Peyer's patch (tissue), 4 donors: Measurements from ENCODE around the gene SRRM2. TPM values are rescaled to one million over a fixed set of nuclear protein-coding genes. Genes with fewer than 3 reads are reported as not detected.

Experiments used
- DNase-seq, 3 donors: peaks; one replicate each; pipeline ENCODE4 v3.0.0-alpha.2; 2017 to 2019
- H3K27ac ChIP-seq, 4 donors: fragments of 200-600 bp; sonication (generic); one replicate each; pipeline ENCODE4 v1.5.1; 2016 to 2019
- H3K27me3 ChIP-seq, 2 donors: fragments of 200-600 bp; sonication (generic); one replicate each; pipeline ENCODE4 v1.5.1; 2019
- H3K36me3 ChIP-seq, 3 donors: fragments of 200-600 bp; sonication (generic); one replicate each; pipeline ENCODE4 v1.5.1; 2016 to 2019
- H3K4me1 ChIP-seq, 4 donors: fragments of 200-600 bp; sonication (generic); one replicate each; pipeline ENCODE4 v1.5.1; 2016 to 2019
- H3K4me3 ChIP-seq, 4 donors: fragments of 200-600 bp; sonication (generic); 1 replicate in 3 of 4; 2 replicates in 1 of 4; pipeline ENCODE4 v1.5.1; 2016 to 2019; ENCODE audit warnings: mild to moderate bottlenecking in 1 of 4
- H3K9me3 ChIP-seq, 4 donors: fragments of 200-600 bp; sonication (generic); one replicate each; pipeline ENCODE4 v1.5.1; 2016 to 2019; ENCODE audit warnings: mild to moderate bottlenecking in 1 of 4
- POLR2A ChIP-seq, 2 donors: fragments of 450-650 bp; IDR thresholded peaks; one replicate each; pipeline ENCODE4 v1.5.1; 2017; ENCODE audit warnings: antibody characterized with exemption in 2 of 2, mild to moderate bottlenecking in 2 of 2, moderate library complexity in 2 of 2
- total RNA-seq, 4 donors: library from RNA; depleted of rRNA; stranded (reverse); fragments of >200 nt; gene quantifications; one replicate each; pipeline ENCODE4 v1.1.0, GENCODE V29; 2016
- TF ChIP-seq, protein P1 (sequence below), 6 experiments: fragments of 450-650 bp in 4 of 6; fragments of 200-600 bp in 2 of 6; sonication (generic) in 1 of 6; IDR thresholded peaks; one replicate each; pipeline ENCODE4 v1.5.1; 2017 to 2019; ENCODE audit warnings: antibody characterized with exemption in 6 of 6, mild to moderate bottlenecking in 3 of 6, moderate library complexity in 1 of 6

Gene SRRM2
- total RNA-seq, 4 donors from 2014 or later: 683 to 3,742 (median 1,673) TPM

DNA sequence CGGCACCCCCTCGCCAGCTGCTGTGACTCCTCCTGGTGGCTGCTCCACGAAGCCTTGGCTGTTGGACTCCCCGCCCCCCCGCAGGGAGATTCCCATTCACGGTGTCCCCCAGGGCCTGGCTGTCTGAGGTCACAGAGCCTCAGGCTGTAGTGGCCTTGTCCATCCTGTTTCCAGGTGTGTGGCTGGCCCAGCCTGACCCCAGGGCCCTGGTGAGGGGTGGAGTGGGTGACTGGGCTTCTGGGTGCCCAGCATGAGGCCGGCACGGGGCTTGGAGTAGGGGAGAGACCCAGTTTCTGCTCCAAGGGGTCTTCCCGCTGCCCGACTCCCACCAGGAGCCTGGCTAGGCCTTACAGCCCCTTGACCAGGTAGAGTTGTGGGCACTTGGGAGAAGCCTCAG is 42.9 kb upstream of the SRRM2 start:
- no peaks in the 10 kb centered on the region for H3K4me1 ChIP-seq
- peaks cover 0 to 55% (median 0%) of the 10 kb centered on the region in 3 donors for H3K36me3 ChIP-seq
- TF ChIP-seq, protein P1, sequence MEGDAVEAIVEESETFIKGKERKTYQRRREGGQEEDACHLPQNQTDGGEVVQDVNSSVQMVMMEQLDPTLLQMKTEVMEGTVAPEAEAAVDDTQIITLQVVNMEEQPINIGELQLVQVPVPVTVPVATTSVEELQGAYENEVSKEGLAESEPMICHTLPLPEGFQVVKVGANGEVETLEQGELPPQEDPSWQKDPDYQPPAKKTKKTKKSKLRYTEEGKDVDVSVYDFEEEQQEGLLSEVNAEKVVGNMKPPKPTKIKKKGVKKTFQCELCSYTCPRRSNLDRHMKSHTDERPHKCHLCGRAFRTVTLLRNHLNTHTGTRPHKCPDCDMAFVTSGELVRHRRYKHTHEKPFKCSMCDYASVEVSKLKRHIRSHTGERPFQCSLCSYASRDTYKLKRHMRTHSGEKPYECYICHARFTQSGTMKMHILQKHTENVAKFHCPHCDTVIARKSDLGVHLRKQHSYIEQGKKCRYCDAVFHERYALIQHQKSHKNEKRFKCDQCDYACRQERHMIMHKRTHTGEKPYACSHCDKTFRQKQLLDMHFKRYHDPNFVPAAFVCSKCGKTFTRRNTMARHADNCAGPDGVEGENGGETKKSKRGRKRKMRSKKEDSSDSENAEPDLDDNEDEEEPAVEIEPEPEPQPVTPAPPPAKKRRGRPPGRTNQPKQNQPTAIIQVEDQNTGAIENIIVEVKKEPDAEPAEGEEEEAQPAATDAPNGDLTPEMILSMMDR (IDR thresholded peaks at IDR 0.05): no peak
- no peak for TF ChIP-seq POLR2A (IDR thresholded peaks at IDR 0.05)
- no peak overlapping the region for H3K4me3 ChIP-seq
- no peak overlapping the region for H3K27ac ChIP-seq
- H3K27me3 ChIP-seq: no peaks in the 10 kb centered on the region
- H3K9me3 ChIP-seq: no peaks in the 10 kb centered on the region
- DNase-seq: no peak

DNA sequence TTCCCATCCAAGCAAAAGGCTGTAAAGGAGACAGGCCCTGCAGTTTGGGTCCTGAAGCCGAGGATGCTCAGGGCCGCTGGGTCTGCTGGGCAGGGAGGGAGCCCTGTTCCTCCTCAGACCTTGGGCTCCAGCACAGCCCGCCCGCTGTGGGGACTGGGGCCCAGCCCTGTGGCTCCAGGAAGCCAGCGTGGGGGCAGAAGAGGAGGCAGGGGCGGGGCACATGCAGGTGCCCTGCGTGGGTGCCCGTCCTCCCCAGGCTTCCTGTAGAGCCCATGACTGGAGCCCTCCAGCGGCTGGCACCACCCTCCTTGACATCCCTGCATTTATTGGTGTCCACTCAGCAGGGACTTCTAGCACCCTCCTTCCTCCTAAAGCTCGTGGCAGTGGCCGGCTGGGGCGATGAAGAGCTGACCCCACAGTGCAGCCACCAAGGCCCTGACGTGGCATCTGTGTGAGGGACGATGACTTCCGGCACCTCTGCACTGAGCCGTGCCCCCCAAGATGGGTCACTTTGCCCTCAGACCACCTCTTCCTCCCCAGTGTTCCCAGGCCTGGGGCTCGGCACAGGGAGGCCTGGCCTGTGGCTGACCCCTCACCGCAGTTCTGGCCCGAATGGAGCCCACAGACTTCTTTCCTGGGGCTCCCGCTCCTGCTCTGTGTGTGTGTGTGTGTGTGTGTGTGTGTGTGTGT is 42.3 kb upstream of the SRRM2 start:
- Histone ChIP-seq H3K27ac (no peak overlapping the region), H3K36me3 (peaks cover 0 to 50% (median 0%) of the 10 kb centered on the region in 3 donors), H3K4me3 (no peak overlapping the region), H3K9me3 (no peaks in the 10 kb centered on the region), H3K27me3 (no peaks in the 10 kb centered on the region), H3K4me1 (peaks cover 0 to under 1% (median 0%) of the 10 kb centered on the region in 4 donors)
- no peak for DNase-seq
- TF ChIP-seq POLR2A (IDR thresholded peaks at IDR 0.05): no peak
- TF ChIP-seq, protein P1 (IDR thresholded peaks at IDR 0.05): no peak

DNA sequence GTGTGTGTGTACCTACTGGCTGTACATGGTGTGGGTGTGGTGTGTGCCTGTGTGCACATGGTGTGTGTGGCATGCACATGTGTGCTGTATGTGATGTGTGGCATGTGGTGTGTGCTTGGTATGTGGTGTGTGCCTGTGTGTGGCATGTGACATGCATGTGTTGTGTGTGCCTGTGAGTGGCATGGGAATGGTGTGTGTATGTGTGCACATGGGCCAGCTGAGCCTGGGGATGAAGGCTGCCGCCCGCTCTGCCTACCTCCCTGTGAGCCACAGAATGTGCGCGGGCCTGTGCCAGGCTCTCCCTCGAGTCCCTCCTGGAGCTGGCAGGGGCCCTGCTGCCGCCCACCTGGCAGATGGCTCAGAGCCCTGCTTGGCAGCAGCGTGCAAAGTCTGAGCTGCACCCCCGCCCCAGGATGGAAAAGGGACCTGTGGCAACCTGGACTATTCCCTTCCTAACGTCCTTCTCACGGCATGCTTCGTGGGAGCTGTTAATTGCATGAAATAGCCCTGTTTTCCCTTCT is 41.7 kb upstream of the SRRM2 start:
- H3K4me1 ChIP-seq: peaks cover 0 to 6% (median 3%) of the 10 kb centered on the region in 4 donors
- H3K4me3 ChIP-seq: no peak overlapping the region
- peaks cover 0 to 44% (median 0%) of the 10 kb centered on the region in 3 donors for H3K36me3 ChIP-seq
- no peaks in the 10 kb centered on the region for H3K9me3 ChIP-seq
- no peak overlapping the region for H3K27ac ChIP-seq
- H3K27me3 ChIP-seq: no peaks in the 10 kb centered on the region
- no peak for DNase-seq
- no peak for TF ChIP-seq POLR2A (IDR thresholded peaks at IDR 0.05)
- TF ChIP-seq, protein P1 (IDR thresholded peaks at IDR 0.05): no peak

DNA sequence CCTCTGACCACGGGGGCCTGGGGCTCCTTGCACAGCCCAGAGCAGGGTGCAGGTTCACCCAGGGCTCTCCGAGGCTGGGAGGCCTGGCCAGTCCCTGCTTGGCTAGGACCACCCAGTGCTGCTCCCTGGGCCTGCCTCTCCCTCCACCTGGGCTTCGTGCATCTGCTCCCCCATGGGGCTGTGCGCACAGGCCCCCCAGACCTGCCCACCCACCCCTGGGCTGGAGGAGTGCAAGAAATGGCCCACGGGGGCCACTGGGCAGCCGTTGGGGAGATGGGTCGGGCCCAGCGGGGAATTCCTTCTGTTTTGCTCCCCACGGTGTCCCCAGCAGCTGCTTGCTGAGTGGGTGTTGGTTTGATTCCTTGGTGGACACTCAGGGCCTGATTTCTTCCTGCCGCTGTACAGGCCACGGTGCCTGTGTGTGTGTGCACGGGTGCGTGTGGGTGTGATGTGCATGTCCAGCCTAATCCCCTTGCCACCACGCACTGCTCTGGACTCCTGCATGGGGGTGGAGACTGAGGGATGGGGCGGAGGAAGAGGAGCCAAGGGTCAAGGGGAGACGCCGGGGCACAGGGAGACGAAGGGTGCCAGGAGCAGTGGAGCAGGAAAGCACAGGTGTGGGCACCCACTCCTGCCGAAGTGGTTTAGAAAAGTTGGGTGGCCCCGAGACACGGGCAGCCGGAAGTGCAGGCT is 40.9 kb upstream of the SRRM2 start:
- no peak for DNase-seq
- no peaks in the 10 kb centered on the region for H3K27me3 ChIP-seq
- H3K27ac ChIP-seq: no peak overlapping the region
- TF ChIP-seq POLR2A (IDR thresholded peaks at IDR 0.05): no peak
- TF ChIP-seq, protein P1 (IDR thresholded peaks at IDR 0.05): no peak
- peaks cover 0 to 36% (median 0%) of the 10 kb centered on the region in 3 donors for H3K36me3 ChIP-seq
- no peaks in the 10 kb centered on the region for H3K9me3 ChIP-seq
- no peak overlapping the region for H3K4me3 ChIP-seq
- peaks cover 0 to 9% (median 4%) of the 10 kb centered on the region in 4 donors for H3K4me1 ChIP-seq

DNA sequence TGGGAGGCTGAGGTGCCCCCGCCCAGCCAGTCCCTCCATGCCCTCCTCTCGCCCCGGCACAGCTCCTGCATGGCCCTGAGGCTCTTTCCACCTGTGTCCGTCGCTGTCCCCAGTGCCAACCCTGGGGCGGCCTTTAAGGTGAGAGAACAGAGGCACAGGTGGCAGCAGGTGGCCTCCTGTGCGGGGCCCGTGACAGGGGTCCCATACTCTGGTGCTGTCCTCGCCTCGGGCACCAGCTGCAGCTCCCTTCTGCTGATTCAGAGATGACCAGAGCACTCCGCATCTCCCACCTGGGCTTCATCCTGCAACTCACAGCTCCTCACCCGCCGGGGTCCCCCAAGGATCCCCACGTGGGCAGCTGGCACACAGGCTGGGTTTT is 40.4 kb upstream of the SRRM2 start:
- no peak for TF ChIP-seq POLR2A (IDR thresholded peaks at IDR 0.05)
- TF ChIP-seq, protein P1 (IDR thresholded peaks at IDR 0.05): no peak
- DNase-seq: no peak

More for the DNA sequence above, 40.4 kb upstream of the SRRM2 start:
- H3K27me3 ChIP-seq: no peaks in the 10 kb centered on the region
- H3K4me3 ChIP-seq: no peak overlapping the region
- H3K36me3 ChIP-seq: peaks cover 0 to 31% (median 0%) of the 10 kb centered on the region in 3 donors
- H3K9me3 ChIP-seq: no peaks in the 10 kb centered on the region
- H3K4me1 ChIP-seq: peaks cover 0 to 9% (median 4%) of the 10 kb centered on the region in 4 donors
- no peak overlapping the region for H3K27ac ChIP-seq
